ENCODE measurements around the gene CISTR.

DNA sequence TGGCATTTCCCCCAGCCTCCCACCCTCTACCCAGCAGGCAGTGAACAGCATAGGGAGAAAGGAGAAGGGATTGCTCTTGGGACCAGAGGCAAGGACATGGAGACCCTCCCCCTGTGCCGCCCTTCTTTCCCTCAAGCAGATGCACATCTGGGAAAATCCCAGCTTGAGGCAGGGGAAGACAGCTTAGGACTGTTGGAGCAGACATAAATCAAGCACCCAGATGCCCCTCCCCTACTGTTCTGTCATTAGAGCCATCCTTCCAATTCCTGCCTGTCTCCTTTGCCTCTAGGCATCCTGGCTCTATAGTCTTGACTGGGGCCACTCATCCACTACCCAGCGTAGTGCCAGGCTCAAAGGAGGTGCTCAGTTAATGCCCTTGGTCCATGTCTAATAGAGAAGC lies 7.5 kb upstream of the CISTR start:
- TF ChIP-seq, protein P1, sequence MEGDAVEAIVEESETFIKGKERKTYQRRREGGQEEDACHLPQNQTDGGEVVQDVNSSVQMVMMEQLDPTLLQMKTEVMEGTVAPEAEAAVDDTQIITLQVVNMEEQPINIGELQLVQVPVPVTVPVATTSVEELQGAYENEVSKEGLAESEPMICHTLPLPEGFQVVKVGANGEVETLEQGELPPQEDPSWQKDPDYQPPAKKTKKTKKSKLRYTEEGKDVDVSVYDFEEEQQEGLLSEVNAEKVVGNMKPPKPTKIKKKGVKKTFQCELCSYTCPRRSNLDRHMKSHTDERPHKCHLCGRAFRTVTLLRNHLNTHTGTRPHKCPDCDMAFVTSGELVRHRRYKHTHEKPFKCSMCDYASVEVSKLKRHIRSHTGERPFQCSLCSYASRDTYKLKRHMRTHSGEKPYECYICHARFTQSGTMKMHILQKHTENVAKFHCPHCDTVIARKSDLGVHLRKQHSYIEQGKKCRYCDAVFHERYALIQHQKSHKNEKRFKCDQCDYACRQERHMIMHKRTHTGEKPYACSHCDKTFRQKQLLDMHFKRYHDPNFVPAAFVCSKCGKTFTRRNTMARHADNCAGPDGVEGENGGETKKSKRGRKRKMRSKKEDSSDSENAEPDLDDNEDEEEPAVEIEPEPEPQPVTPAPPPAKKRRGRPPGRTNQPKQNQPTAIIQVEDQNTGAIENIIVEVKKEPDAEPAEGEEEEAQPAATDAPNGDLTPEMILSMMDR (IDR thresholded peaks at IDR 0.05; ENCODE audit: low read depth, low read length), result no peak
- TF ChIP-seq POLR2A (IDR thresholded peaks at IDR 0.05; ENCODE audit: extremely low read depth, insufficient read length), result no peak

Measured in NB4 (cell line).